ENCODE measurements around the gene MAD1L1.

Gene MAD1L1

GRCh38 chr7:2093843-2094220 lies 138.9 kb downstream of the MAD1L1 start:
- no peak for TF ChIP-seq CTCF (IDR thresholded peaks at IDR 0.05)

GRCh38 chr7:2093215-2093842 lies 139.4 kb downstream of the MAD1L1 start:
- TF ChIP-seq CTCF (IDR thresholded peaks at IDR 0.05): no peak

GRCh38 chr7:2092279-2092678 lies 140.5 kb downstream of the MAD1L1 start:
- no peak for TF ChIP-seq CTCF (IDR thresholded peaks at IDR 0.05)

GRCh38 chr7:2090526-2091520 lies 141.9 kb downstream of the MAD1L1 start:
- TF ChIP-seq CTCF (IDR thresholded peaks at IDR 0.05): no peak

GRCh38 chr7:2088801-2089200 lies 143.9 kb downstream of the MAD1L1 start:
- no peak for TF ChIP-seq CTCF (IDR thresholded peaks at IDR 0.05)

- TF ChIP-seq CTCF (IDR thresholded peaks at IDR 0.05): no peak
Measured at GRCh38 chr7:2087744-2088143, 145.0 kb downstream of the MAD1L1 start.

- no peak for TF ChIP-seq CTCF (IDR thresholded peaks at IDR 0.05)
Measured at GRCh38 chr7:2086229-2086628, 146.5 kb downstream of the MAD1L1 start.

All from LNCAP (cell line).